ENCODE data around the gene NCKAP5. TPM values are rescaled to one million over a fixed set of nuclear protein-coding genes. Genes with fewer than 3 reads are reported as not detected.

Gene NCKAP5
- polyA plus RNA-seq, 2 of the 4 experiments (the other 2 are of a cell fraction) = 3.0 to 4.1 TPM

GRCh38 chr2:132857319-132857718, 710.9 kb downstream of the NCKAP5 start (continued):
- TF ChIP-seq RAD21 (conservative IDR thresholded peaks at IDR 0.05 in 1 of 2, IDR thresholded peaks at IDR 0.05 in 1 of 2) (no peak), FOXS1 (CRISPR knock-in tag; IDR thresholded peaks at IDR 0.05) (no peak), CBX8 (IDR thresholded peaks at IDR 0.05) (no peak), RARB (CRISPR knock-in tag; IDR thresholded peaks at IDR 0.05) (no peak), PBX3 (IDR thresholded peaks at IDR 0.05) (no peak), ZSCAN20 (CRISPR knock-in tag; IDR thresholded peaks at IDR 0.05) (no peak), HEYL (CRISPR knock-in tag; IDR thresholded peaks at IDR 0.05) (no peak), RCOR1 (IDR thresholded peaks at IDR 0.05; ENCODE audit: low read depth, low read length) (no peak), EHF (CRISPR knock-in tag; IDR thresholded peaks at IDR 0.05) (no peak), KDM1A (IDR thresholded peaks at IDR 0.05; ENCODE audit: low read depth) (no peak), MAFK (IDR thresholded peaks at IDR 0.05; ENCODE audit: partially characterized antibody) (no peak), NFE2L2 (conservative IDR thresholded peaks at IDR 0.05; ENCODE audit: low read length) (no peak), JUN (IDR thresholded peaks at IDR 0.05) (no peak)
- TF ChIP-seq, protein P1, sequence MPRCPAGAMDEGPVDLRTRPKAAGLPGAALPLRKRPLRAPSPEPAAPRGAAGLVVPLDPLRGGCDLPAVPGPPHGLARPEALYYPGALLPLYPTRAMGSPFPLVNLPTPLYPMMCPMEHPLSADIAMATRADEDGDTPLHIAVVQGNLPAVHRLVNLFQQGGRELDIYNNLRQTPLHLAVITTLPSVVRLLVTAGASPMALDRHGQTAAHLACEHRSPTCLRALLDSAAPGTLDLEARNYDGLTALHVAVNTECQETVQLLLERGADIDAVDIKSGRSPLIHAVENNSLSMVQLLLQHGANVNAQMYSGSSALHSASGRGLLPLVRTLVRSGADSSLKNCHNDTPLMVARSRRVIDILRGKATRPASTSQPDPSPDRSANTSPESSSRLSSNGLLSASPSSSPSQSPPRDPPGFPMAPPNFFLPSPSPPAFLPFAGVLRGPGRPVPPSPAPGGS (IDR thresholded peaks at IDR 0.05) = no peak

GRCh38 chr2:132850688-132851087, 717.6 kb downstream of the NCKAP5 start:
- no peak for ATAC-seq

DNA sequence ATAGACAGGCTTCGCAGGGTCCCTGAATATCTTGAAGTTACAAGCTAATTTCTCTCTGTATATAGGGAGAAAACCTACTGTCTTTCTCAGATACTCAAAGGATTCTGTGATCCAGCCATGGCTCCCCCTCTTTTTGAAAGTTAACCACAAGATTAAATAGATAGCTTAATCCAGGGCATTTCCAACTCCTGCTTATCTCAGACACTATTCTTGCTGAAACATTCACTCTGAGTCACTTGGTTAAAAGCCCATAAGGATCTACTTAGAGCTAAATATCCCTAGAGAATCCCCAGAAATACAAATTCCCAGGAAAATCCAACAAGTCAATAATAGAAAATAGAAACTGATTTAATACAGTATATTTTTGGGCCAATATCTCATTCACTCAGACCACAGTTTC, 719.1 kb downstream of the NCKAP5 start:
- H3K9me3 ChIP-seq = no peaks in the 10 kb centered on the region
- DNase-seq (ENCODE audit: low read depth in 1 of 2, low spot score in 1 of 2) (no peak), FAIRE-seq (no peak), ATAC-seq (no peak)
- H3K27ac ChIP-seq = no peak overlapping the region
- TF ChIP-seq NR3C1 (IDR thresholded peaks at IDR 0.05) = no peak
- no peak for TF ChIP-seq BHLHE40 (IDR thresholded peaks at IDR 0.05; ENCODE audit: low read depth, low read length)
- TF ChIP-seq, protein P2, sequence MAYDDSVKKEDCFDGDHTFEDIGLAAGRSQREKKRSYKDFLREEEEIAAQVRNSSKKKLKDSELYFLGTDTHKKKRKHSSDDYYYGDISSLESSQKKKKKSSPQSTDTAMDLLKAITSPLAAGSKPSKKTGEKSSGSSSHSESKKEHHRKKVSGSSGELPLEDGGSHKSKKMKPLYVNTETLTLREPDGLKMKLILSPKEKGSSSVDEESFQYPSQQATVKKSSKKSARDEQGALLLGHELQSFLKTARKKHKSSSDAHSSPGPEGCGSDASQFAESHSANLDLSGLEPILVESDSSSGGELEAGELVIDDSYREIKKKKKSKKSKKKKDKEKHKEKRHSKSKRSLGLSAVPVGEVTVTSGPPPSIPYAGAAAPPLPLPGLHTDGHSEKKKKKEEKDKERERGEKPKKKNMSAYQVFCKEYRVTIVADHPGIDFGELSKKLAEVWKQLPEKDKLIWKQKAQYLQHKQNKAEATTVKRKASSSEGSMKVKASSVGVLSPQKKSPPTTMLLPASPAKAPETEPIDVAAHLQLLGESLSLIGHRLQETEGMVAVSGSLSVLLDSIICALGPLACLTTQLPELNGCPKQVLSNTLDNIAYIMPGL (CRISPR knock-in tag; IDR thresholded peaks at IDR 0.05; ENCODE audit: borderline replicate concordance) = no peak
- CTCF ChIA-PET = no interaction called here
- no peak overlapping the region for H3K4me2 ChIP-seq
- no peaks in the 10 kb centered on the region for H3K4me1 ChIP-seq
- WGBS (ENCODE audit: missing lambda C conversion rate) = 64% methylated on average over 1 of the region's 1 CpG
- POLR2A ChIA-PET = no interaction called here
- H3K4me3 ChIP-seq = no peak overlapping the region

More at GRCh38 chr2:132850688-132851087, 717.6 kb downstream of the NCKAP5 start:
- DNase-seq (ENCODE audit: low read depth in 1 of 2, low spot score in 1 of 2) (no peak), FAIRE-seq (no peak)
- Histone ChIP-seq H3K4me2 (no peak overlapping the region), H3K4me1 (no peaks in the 10 kb centered on the region), H3K27ac (no peak overlapping the region), H3K9me3 (no peaks in the 10 kb centered on the region), H3K4me3 (no peak overlapping the region)
- CTCF ChIA-PET = interaction anchor here (1.2 to 2.1 kb wide), 2 partner anchors 12 to 61 kb away, joined by 3 to 4 read pairs; no protein-coding TSS in a partner anchor
- TF ChIP-seq RAD21 (conservative IDR thresholded peaks at IDR 0.05 in 1 of 2, IDR thresholded peaks at IDR 0.05 in 1 of 2) (no peak), KDM5A (IDR thresholded peaks at IDR 0.05) (no peak), PHF8 (IDR thresholded peaks at IDR 0.05; ENCODE audit: borderline replicate concordance, low read depth) (no peak), HEYL (CRISPR knock-in tag; IDR thresholded peaks at IDR 0.05) (no peak), CHD2 (IDR thresholded peaks at IDR 0.05; ENCODE audit: low read length, partially characterized antibody) (no peak), TP53 (CRISPR knock-in tag; IDR thresholded peaks at IDR 0.05) (no peak), EHF (CRISPR knock-in tag; IDR thresholded peaks at IDR 0.05) (no peak), FOSB (CRISPR knock-in tag; IDR thresholded peaks at IDR 0.05) (no peak), ZC3H11A (IDR thresholded peaks at IDR 0.05) (no peak), SREBF2 (IDR thresholded peaks at IDR 0.05) (no peak), MAZ (IDR thresholded peaks at IDR 0.05; ENCODE audit: borderline replicate concordance, low read depth, low read length) (no peak), POLR2AphosphoS2 (conservative IDR thresholded peaks at IDR 0.05; ENCODE audit: low read length) (no peak), HOXA7 (CRISPR knock-in tag; IDR thresholded peaks at IDR 0.05) (no peak)
- 64% methylated on average over 4 of the region's 4 CpGs for WGBS (ENCODE audit: missing lambda C conversion rate)
- POLR2A ChIA-PET = no interaction called here

All from A549 (cell line).